Ishikawa (cell line): Measurements from ENCODE around the gene HNRNPA1.

Experiments
- CEBPB ChIP-seq: IDR thresholded peaks from 2 replicates; pipeline ENCODE4 v1.6.1; 2012
- CREB1 ChIP-seq: IDR thresholded peaks from 2 replicates; pipeline ENCODE4 v1.6.1; 2012; ENCODE audit warnings: low read depth
- NFIC ChIP-seq: IDR thresholded peaks from 2 replicates; pipeline ENCODE4 v1.6.1; 2012
- RAD21 ChIP-seq: IDR thresholded peaks from 2 replicates; pipeline ENCODE4 v1.6.1; 2012; ENCODE audit warnings: low read depth
- YY1 ChIP-seq: IDR thresholded peaks from 2 replicates; pipeline ENCODE4 v1.6.1; 2012; ENCODE audit warnings: low read depth
- ZBTB7A ChIP-seq: IDR thresholded peaks from 2 replicates; pipeline ENCODE4 v1.6.1; 2012; ENCODE audit warnings: low read depth
- TF ChIP-seq, protein P1 (sequence below): IDR thresholded peaks from 2 replicates; pipeline ENCODE4 v1.6.1; 2012; ENCODE audit warnings: low read depth, mild to moderate bottlenecking

DNA sequence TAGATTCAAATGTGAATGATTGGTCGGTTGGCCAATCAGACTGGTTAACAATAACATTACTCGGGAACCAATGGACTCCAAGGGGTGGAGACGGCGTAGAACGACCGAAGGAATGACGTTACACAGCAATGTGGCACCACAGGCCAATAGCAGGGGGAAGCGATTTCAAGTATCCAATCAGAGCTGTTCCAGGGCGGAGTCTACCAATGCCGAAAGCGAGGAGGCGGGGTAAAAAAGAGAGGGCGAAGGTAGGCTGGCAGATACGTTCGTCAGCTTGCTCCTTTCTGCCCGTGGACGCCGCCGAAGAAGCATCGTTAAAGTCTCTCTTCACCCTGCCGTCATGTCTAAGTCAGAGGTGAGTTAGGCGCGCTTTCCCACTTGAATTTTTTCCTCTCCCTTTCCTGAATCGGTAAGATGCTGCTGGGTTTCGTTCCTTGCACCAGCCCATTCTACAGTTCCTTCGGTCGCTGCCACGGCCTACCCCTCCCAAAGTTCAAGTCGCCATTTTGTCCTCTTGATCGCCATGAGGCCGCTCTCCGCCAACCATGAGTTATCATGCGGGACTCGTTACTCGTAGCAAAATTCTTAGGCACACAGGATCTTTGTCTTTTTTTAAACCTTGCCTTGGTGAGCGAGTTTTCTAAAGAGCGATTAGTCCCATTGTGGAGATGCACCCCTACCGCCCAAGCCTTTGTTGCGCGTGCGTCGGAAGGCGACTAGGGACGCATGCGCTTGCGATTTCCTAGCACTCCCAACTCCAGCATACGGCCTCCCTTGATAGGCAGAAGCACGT, at the start of gene HNRNPA1:
- TF ChIP-seq CEBPB (no peak), RAD21 (no peak), NFIC (no peak; the same call in 1 of the 2 replicates), ZBTB7A (no peak), YY1 (peak; percentile 94), CREB1 (peak; percentile 90)
- TF ChIP-seq, protein P1, sequence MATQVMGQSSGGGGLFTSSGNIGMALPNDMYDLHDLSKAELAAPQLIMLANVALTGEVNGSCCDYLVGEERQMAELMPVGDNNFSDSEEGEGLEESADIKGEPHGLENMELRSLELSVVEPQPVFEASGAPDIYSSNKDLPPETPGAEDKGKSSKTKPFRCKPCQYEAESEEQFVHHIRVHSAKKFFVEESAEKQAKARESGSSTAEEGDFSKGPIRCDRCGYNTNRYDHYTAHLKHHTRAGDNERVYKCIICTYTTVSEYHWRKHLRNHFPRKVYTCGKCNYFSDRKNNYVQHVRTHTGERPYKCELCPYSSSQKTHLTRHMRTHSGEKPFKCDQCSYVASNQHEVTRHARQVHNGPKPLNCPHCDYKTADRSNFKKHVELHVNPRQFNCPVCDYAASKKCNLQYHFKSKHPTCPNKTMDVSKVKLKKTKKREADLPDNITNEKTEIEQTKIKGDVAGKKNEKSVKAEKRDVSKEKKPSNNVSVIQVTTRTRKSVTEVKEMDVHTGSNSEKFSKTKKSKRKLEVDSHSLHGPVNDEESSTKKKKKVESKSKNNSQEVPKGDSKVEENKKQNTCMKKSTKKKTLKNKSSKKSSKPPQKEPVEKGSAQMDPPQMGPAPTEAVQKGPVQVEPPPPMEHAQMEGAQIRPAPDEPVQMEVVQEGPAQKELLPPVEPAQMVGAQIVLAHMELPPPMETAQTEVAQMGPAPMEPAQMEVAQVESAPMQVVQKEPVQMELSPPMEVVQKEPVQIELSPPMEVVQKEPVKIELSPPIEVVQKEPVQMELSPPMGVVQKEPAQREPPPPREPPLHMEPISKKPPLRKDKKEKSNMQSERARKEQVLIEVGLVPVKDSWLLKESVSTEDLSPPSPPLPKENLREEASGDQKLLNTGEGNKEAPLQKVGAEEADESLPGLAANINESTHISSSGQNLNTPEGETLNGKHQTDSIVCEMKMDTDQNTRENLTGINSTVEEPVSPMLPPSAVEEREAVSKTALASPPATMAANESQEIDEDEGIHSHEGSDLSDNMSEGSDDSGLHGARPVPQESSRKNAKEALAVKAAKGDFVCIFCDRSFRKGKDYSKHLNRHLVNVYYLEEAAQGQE, result no peak
